KOPT-K1 (cell line): Measurements from ENCODE around the gene FOXP4.

Experiments
- H3K27ac ChIP-seq: fragments of 200-600 bp; sonication (generic); 2 replicates; pipeline ENCODE4 v1.5.1; 2016; ENCODE audit warnings: antibody characterized with exemption, mild to moderate bottlenecking, low read depth, low read length; ENCODE audit not compliant: poor library complexity, severe bottlenecking
- H3K36me3 ChIP-seq: fragments of 200-600 bp; sonication (generic); 2 replicates; pipeline ENCODE4 v1.5.1; 2017; ENCODE audit warnings: antibody characterized with exemption, mild to moderate bottlenecking, low read length, moderate library complexity; ENCODE audit not compliant: insufficient read depth
- H3K9me3 ChIP-seq: fragments of 200-600 bp; sonication (generic); 2 replicates; pipeline ENCODE4 v1.5.1; 2017; ENCODE audit warnings: antibody characterized with exemption, low read length, mild to moderate bottlenecking; ENCODE audit not compliant: insufficient read depth, poor library complexity, severe bottlenecking

FOXP4 gene

GRCh38 chr6:41511443-41512060 lies 34.6 kb upstream of the FOXP4 start:
- no peak overlapping the region for H3K27ac ChIP-seq
- H3K9me3 ChIP-seq: no peaks in the 10 kb centered on the region
- no peaks in the 10 kb centered on the region for H3K36me3 ChIP-seq

DNA sequence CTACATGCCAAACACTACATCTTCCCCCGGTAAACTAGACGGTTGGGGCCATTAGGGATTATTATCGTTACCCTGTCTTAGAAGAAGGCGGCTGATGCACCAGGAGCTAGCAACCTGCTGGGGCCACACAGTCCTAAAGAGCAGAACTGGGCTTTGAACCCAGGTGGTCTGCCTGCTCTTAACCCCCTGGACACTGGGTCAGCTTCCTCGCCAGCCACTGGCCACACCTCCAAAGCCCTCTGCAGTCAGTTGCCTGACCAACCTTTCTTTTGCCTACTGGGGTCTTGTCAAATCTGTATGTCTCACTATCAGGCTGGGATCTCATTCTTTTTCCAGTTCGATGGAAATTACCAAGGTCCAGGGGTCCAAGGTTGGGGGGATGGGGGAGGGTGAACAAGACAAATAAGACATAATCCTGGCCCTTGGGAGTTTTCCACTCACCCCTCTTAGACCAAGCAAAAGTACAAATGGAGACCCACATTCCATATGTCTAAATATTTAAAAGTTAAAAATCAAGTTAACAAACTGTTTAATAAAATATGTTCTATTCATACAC lies 34.0 kb upstream of the FOXP4 start:
- H3K36me3 ChIP-seq: no peaks in the 10 kb centered on the region
- H3K27ac ChIP-seq: no peak overlapping the region
- H3K9me3 ChIP-seq: no peaks in the 10 kb centered on the region

DNA sequence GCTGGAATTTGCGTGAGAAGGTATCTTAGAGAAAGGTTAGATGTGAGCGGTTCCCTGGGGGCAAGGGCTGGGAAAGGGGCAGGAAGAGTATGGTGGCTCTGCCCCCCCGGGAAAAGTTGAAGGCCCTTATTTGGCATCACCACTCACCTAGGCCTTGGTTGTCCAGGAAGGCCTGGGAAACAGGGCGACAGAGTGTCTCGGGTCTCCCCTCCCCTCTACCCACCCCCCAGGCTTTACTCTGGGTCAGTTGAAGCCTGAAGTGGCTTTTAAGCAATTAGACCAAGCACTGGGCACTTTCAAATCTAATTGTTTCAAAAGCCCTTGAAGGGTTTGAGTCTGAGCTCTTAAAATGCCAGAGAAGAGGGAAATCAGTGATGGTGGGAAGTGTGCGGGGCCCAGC lies 30.2 kb upstream of the FOXP4 start:
- Histone ChIP-seq H3K27ac (no peak overlapping the region), H3K36me3 (no peaks in the 10 kb centered on the region), H3K9me3 (no peaks in the 10 kb centered on the region)

DNA sequence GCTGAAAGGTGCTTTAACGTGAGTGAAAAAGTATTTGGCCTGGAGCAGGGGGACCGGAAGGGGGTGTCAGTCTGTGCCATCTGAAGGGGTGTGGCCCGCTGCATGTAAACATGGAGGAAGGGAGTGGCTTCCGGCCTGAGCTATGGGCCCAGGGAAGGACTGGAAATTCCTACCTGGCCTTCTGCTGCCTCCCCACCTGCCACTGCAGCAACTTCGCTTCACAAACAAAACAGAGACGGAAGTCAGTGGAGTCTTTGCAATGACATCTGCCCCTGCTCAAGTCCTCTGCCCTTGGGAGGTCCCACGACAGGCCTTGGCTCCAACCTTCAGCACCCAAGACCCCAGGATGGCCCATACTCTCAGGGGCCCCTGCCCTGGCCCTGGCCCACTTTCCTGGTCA lies 28.1 kb upstream of the FOXP4 start:
- no peak overlapping the region for H3K27ac ChIP-seq
- no peaks in the 10 kb centered on the region for H3K36me3 ChIP-seq
- H3K9me3 ChIP-seq: no peaks in the 10 kb centered on the region

DNA sequence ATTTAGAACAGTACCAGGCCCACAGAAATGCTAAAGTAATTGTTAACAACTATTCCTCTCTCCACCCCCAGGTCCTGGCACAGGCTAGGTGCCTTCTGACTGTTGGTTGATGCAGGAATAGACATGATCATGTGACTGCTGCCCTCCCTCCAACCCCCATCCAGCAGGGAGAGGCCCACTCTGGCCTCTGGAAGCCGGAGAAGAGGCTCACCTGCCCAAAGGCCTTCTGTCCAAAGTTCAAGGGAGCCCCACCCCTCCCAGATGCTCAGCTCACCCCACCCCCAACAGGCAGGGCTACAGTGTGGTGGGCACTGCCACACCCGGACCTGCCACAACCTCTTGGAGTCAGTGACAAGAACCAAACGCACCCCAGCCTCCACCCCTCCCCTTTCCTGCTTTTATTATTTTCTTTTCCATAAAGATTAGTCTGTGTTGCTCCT lies 26.9 kb upstream of the FOXP4 start:
- H3K9me3 ChIP-seq: no peaks in the 10 kb centered on the region
- H3K27ac ChIP-seq: no peak overlapping the region
- no peaks in the 10 kb centered on the region for H3K36me3 ChIP-seq

DNA sequence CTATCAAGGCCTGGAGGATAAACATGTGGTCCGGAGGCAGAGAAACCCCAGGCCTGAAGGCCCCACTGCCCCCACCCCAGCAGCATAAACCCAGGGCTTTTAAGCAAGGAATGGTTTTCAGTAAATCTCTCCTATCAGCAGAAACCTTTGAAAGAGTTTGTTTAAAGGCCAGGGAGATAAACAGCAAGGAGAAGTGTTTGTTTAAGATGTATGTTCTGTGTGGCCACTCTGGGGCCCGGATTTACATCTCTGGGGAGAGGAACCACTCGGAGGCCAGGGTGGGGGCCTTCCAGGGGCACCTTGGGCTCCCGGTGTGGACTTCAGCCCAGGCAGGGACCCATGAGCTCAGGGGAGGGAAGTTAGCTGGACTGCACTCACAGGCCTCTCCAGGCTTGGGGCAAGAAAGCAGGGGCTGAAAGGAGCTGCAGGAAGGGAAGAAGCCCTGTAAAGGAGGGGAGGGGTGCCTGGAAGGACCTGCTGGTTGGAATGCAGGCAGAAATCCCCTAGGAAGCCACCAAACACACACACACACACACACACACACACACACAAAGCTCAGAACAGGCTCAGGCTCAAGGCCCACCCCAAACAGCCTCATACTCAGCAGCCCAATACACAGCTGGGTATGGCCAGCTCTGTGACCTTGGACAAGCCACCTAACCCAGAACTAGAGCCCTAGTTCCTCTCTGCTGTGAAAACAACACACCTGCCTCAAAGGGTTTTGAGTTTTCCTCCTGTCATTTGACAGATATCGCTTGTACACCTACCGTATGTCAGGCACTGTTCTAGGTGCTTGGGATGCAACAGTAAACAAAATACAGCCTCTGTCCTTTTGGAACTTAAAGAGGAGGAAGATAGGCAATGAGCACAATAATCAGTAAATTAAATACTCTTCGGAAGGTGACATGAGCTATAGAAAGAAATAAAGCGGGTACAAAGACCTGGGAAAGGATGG lies 26.2 kb upstream of the FOXP4 start:
- H3K9me3 ChIP-seq: no peaks in the 10 kb centered on the region
- no peak overlapping the region for H3K27ac ChIP-seq
- no peaks in the 10 kb centered on the region for H3K36me3 ChIP-seq

GRCh38 chr6:41522780-41523548 lies 23.2 kb upstream of the FOXP4 start:
- no peaks in the 10 kb centered on the region for H3K9me3 ChIP-seq

DNA sequence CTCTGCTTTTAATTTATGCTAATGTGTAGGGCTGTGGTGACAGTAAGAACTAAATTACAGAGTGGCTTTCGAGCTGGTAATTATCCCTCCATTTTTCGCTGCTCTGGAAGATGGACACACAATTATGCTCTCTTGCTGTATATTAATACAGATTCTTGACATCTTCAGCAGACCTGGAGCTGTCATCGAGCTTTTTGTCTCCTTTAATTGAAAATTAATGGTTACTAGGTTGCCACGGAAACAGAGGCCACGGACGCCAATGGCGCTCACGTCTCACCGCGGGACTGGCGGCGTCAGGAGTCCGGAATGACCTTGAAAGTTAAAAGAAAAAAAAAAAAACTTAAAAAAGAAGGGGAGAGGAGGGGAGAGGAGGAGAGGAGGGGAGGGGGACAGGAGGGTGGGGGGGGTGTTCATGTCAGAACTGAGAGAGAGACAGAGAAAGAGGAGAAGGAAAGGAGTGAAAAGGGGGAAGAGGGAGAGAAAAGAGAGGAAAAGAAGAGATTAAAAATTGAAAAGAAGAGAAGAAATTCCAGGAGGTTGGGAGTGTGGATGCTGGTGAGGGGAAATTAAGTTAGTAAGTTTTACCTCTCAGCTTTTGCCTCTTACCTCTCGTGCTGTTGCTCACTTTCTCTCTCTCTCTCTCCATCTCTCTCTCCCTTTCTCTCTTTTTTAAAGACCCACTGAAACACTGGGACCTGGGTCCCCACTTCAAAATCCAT lies 22.1 kb upstream of the FOXP4 start:
- no peaks in the 10 kb centered on the region for H3K36me3 ChIP-seq
- H3K27ac ChIP-seq: no peak overlapping the region

More at GRCh38 chr6:41522780-41523548, 23.2 kb upstream of the FOXP4 start:
- H3K36me3 ChIP-seq: no peaks in the 10 kb centered on the region
- H3K27ac ChIP-seq: no peak overlapping the region

DNA sequence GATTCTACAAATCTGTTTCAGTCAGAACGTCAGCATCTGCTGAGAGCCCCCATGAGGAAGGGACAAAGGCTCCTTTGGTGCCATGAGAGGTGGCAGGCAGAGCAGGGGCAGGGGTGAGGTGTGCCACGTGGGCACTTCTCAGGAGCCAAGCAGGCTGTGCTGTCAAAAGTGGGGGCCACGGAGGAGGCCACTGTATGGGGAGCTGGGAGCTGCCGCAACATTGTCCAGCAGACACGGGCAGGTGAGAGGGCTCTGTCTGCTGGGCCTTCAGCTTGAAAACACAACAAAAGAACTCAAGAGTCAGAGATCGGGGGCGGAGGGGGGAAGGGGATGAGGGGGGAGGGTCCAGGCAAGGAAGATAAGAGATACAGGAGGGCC lies 21.6 kb upstream of the FOXP4 start:
- no peaks in the 10 kb centered on the region for H3K36me3 ChIP-seq
- H3K9me3 ChIP-seq: no peaks in the 10 kb centered on the region
- no peak overlapping the region for H3K27ac ChIP-seq

More for the DNA sequence above, 22.1 kb upstream of the FOXP4 start:
- H3K9me3 ChIP-seq: no peaks in the 10 kb centered on the region

GRCh38 chr6:41527721-41528408 lies 18.3 kb upstream of the FOXP4 start:
- H3K36me3 ChIP-seq: no peaks in the 10 kb centered on the region
- H3K27ac ChIP-seq: no peak overlapping the region

GRCh38 chr6:41528409-41528963 lies 17.7 kb upstream of the FOXP4 start:
- Histone ChIP-seq H3K27ac (no peak overlapping the region), H3K36me3 (no peaks in the 10 kb centered on the region), H3K9me3 (no peaks in the 10 kb centered on the region)

More at GRCh38 chr6:41527721-41528408, 18.3 kb upstream of the FOXP4 start:
- no peaks in the 10 kb centered on the region for H3K9me3 ChIP-seq

GRCh38 chr6:41529049-41529448 lies 17.1 kb upstream of the FOXP4 start:
- H3K27ac ChIP-seq: no peak overlapping the region
- H3K36me3 ChIP-seq: no peaks in the 10 kb centered on the region
- H3K9me3 ChIP-seq: no peaks in the 10 kb centered on the region

DNA sequence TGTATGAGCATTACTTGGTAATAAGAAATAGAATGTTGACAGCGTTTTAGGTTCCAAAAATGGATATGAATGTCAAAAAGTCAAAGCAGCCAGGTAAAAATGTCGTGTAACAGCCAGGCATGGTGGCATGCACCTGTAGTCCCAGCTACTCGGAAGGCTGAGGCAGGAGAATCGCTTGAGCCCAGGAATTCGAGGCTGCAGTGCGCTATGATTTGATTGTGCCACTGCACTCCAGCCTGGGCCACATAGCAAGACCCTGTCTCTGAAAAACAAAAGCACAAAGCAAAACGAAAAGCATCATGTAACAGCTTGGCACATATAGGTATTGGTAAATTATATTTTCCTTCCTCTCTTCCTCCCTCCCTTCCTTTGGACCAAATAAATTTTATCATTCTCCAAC lies 16.2 kb upstream of the FOXP4 start:
- H3K27ac ChIP-seq: no peak overlapping the region

GRCh38 chr6:41530476-41530875 lies 15.7 kb upstream of the FOXP4 start:
- H3K9me3 ChIP-seq: no peaks in the 10 kb centered on the region
- no peak overlapping the region for H3K27ac ChIP-seq
- no peaks in the 10 kb centered on the region for H3K36me3 ChIP-seq

More for the DNA sequence above, 16.2 kb upstream of the FOXP4 start:
- Histone ChIP-seq H3K9me3 (no peaks in the 10 kb centered on the region), H3K36me3 (no peaks in the 10 kb centered on the region)
